ENCODE results near the gene XCR1. TPM values are rescaled to one million over a fixed set of nuclear protein-coding genes. Genes with fewer than 3 reads are reported as not detected.

Gene XCR1
- total RNA-seq, 1 donor: not detected

- Histone ChIP-seq H3K9me3 (ENCODE audit: low read depth, low read length) (no peaks in the 10 kb centered on the region), H3K4me3 (ENCODE audit: insufficient read depth, low read length) (no peak overlapping the region), H4K20me1 (ENCODE audit: insufficient read depth, low read length) (peaks cover 6% of the 10 kb centered on the region), H3K79me2 (ENCODE audit: insufficient read depth, low read length) (no peaks in the 10 kb centered on the region), H3K4me1 (ENCODE audit: insufficient read depth, low read length) (peaks cover 28% of the 10 kb centered on the region), H3K4me2 (ENCODE audit: insufficient read depth, low read length) (no peak overlapping the region), H2AFZ (ENCODE audit: low read length) (no peak overlapping the region), H3K27me3 (ENCODE audit: insufficient read depth, low read length) (no peaks in the 10 kb centered on the region), H3K36me3 (ENCODE audit: insufficient read depth, low read length) (peaks cover 56% of the 10 kb centered on the region), H3K27ac (ENCODE audit: low read depth, low read length) (no peak overlapping the region)
- TF ChIP-seq CTCF (IDR thresholded peaks at IDR 0.05; ENCODE audit: extremely low read depth, low read depth, low read length): no peak
- DNase-seq (ENCODE audit: insufficient read length, low spot score, missing footprints): peak; percentile 89
Observed at GRCh38 chr3:45968706-45969105, 58.6 kb downstream of the XCR1 start.

DNA sequence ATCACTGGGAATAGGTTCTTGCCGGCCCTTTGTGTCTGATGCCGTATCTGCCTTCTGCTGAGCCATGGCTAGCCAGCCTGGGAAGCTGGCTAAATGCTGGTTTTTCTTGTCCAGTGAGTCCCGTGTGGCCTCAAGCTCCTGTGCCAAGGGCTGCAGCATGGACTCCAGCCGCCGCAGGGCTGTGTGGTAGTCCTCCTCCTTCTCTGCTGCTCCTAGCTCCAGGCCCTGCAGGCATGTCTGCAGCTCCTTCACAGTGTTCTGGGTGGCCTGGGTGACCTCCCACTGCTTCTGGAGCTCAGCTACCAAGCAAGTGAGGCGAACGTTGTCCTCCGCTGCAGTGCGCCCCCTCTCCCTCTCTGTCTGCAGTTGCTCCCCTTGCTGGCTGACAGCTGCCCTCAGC is 59.1 kb downstream of the XCR1 start:
- H3K4me1 ChIP-seq (ENCODE audit: insufficient read depth, low read length): peaks cover 22% of the 10 kb centered on the region
- H3K36me3 ChIP-seq (ENCODE audit: insufficient read depth, low read length): peaks cover 57% of the 10 kb centered on the region
- no peak overlapping the region for H2AFZ ChIP-seq (ENCODE audit: low read length)
- peaks cover 6% of the 10 kb centered on the region for H4K20me1 ChIP-seq (ENCODE audit: insufficient read depth, low read length)
- DNase-seq (ENCODE audit: insufficient read length, low spot score, missing footprints): no peak
- H3K4me2 ChIP-seq (ENCODE audit: insufficient read depth, low read length): no peak overlapping the region
- H3K9me3 ChIP-seq (ENCODE audit: low read depth, low read length): no peaks in the 10 kb centered on the region
- no peak for TF ChIP-seq CTCF (IDR thresholded peaks at IDR 0.05; ENCODE audit: extremely low read depth, low read depth, low read length)
- H3K4me3 ChIP-seq (ENCODE audit: insufficient read depth, low read length): no peak overlapping the region
- H3K27ac ChIP-seq (ENCODE audit: low read depth, low read length): no peak overlapping the region
- no peaks in the 10 kb centered on the region for H3K27me3 ChIP-seq (ENCODE audit: insufficient read depth, low read length)
- H3K79me2 ChIP-seq (ENCODE audit: insufficient read depth, low read length): no peaks in the 10 kb centered on the region

DNA sequence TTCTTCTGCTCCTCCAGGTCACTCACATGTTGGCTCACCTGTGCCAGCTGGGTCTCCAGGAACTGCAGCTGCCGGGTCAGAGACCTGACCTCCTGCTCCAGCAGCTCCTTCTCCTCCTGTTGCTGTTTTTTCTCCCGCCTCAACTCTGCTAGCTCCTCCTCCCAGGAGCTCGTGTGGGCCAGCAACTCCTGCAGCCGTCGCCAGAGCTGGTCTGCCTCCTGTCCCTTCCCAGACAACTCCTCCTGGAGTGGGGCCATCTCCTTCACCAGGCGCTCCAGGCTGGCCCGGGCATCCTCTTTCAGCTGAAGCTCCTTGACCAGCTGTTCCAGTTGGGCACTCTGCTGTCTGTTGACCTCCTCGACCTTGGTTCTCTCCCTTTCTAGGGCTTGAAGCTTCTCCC is 59.6 kb downstream of the XCR1 start:
- Histone ChIP-seq H2AFZ (ENCODE audit: low read length) (no peak overlapping the region), H3K79me2 (ENCODE audit: insufficient read depth, low read length) (no peaks in the 10 kb centered on the region), H3K27me3 (ENCODE audit: insufficient read depth, low read length) (no peaks in the 10 kb centered on the region), H3K4me1 (ENCODE audit: insufficient read depth, low read length) (peaks cover 18% of the 10 kb centered on the region), H3K4me2 (ENCODE audit: insufficient read depth, low read length) (no peak overlapping the region), H3K4me3 (ENCODE audit: insufficient read depth, low read length) (no peak overlapping the region), H3K27ac (ENCODE audit: low read depth, low read length) (no peak overlapping the region), H3K36me3 (ENCODE audit: insufficient read depth, low read length) (peaks cover 57% of the 10 kb centered on the region), H4K20me1 (ENCODE audit: insufficient read depth, low read length) (peaks cover 6% of the 10 kb centered on the region), H3K9me3 (ENCODE audit: low read depth, low read length) (no peaks in the 10 kb centered on the region)
- no peak for TF ChIP-seq CTCF (IDR thresholded peaks at IDR 0.05; ENCODE audit: extremely low read depth, low read depth, low read length)
- DNase-seq (ENCODE audit: insufficient read length, low spot score, missing footprints): no peak

Other genes starting within 250 kb of the XCR1 start
- gene SLC6A20, start 230.9 kb downstream of the XCR1 start, total RNA-seq: not detected in 2 replicates
- gene LZTFL1, start 185.4 kb downstream of the XCR1 start, total RNA-seq: 24.8 and 26.1 TPM in 2 replicates
- not detected in 2 replicates for gene CCR9, start 140.9 kb downstream of the XCR1 start, total RNA-seq
- gene CXCR6, start 84.0 kb downstream of the XCR1 start, total RNA-seq: not detected in 2 replicates
- 22.7 and 25.0 TPM in 2 replicates for gene FYCO1, start 31.7 kb downstream of the XCR1 start, total RNA-seq
- gene CCR1, start 180.8 kb upstream of the XCR1 start, total RNA-seq: 0.59 and 1.1 TPM in 2 replicates
- not detected in 2 replicates for gene CCR3, start 215.0 kb upstream of the XCR1 start, total RNA-seq